A673 (cell line): ENCODE results near the gene CRYBA2. TPM values are rescaled to one million over a fixed set of nuclear protein-coding genes. Genes with fewer than 3 reads are reported as not detected.

Experiments
- BruUV-seq: library from RNA; stranded (reverse); fragments of 400-500 nt; replicated peaks from 2 replicates; lab custom pipeline; 2021; lab: Mats Ljungman, UMichigan
- CTCF ChIA-PET: fragments of 300-600 bp; sonication (Branson Sonifier 250); formaldehyde crosslinking; loops from one replicate; lab custom pipeline; 2022; ENCODE audit warnings: antibody characterized with exemption; lab: Charles Lee
- POLR2A ChIA-PET: fragments of 300-600 bp; sonication (Branson Sonifier 250); formaldehyde crosslinking; loops from one replicate; lab custom pipeline; 2022; ENCODE audit warnings: antibody characterized with exemption; ENCODE audit not compliant: low non-redundant PET; lab: Charles Lee
- DNase-seq: peaks from one replicate; pipeline ENCODE4 v3.0.0-alpha.2; 2015; ENCODE audit warnings: low spot score
- H3K27ac ChIP-seq: fragments of 200-600 bp; sonication (generic); 2 replicates; pipeline ENCODE4 v1.5.1; 2016; ENCODE audit warnings: mixed run types, low read depth, mild to moderate bottlenecking, mixed read lengths, antibody characterized with exemption, low read length; ENCODE audit not compliant: poor library complexity, severe bottlenecking
- H3K27me3 ChIP-seq: fragments of 200-600 bp; sonication (generic); replicated peaks from 2 replicates; pipeline ENCODE4 v1.6.1; 2017; ENCODE audit warnings: mixed run types, low read depth, mild to moderate bottlenecking, mixed read lengths, antibody characterized with exemption, low read length; ENCODE audit not compliant: insufficient read depth, poor library complexity
- H3K36me3 ChIP-seq: fragments of 200-600 bp; sonication (generic); 2 replicates; pipeline ENCODE4 v1.6.1; 2016; ENCODE audit warnings: mixed run types, mild to moderate bottlenecking, mixed read lengths, antibody characterized with exemption, low read length; ENCODE audit not compliant: insufficient read depth, poor library complexity, severe bottlenecking
- H3K4me1 ChIP-seq: fragments of 200-600 bp; sonication (generic); 2 replicates; pipeline ENCODE4 v1.6.1; 2017; ENCODE audit warnings: mixed run types, mild to moderate bottlenecking, mixed read lengths, antibody characterized with exemption, low read length; ENCODE audit not compliant: insufficient read depth, poor library complexity, severe bottlenecking
- H3K4me3 ChIP-seq: fragments of 200-600 bp; sonication (generic); 2 replicates; pipeline ENCODE4 v1.5.1; 2016; ENCODE audit warnings: low read depth, mixed run types, mild to moderate bottlenecking, mixed read lengths, low read length; ENCODE audit not compliant: poor library complexity, severe bottlenecking
- H3K9me3 ChIP-seq: fragments of 200-600 bp; sonication (generic); 2 replicates; pipeline ENCODE4 v1.6.1; 2016; ENCODE audit warnings: mixed run types, low read depth, mild to moderate bottlenecking, mixed read lengths, antibody characterized with exemption, low read length; ENCODE audit not compliant: poor library complexity, severe bottlenecking
- EZH2 ChIP-seq: fragments of 200-600 bp; sonication (generic); IDR thresholded peaks from 2 replicates; pipeline ENCODE4 v1.6.1; 2017; ENCODE audit warnings: borderline replicate concordance, low read depth, mild to moderate bottlenecking, mixed read lengths, antibody characterized with exemption, low read length; ENCODE audit not compliant: poor library complexity, severe bottlenecking
- intact Hi-C: fragments of 100-400 bp; cut with micrococcal nuclease; formaldehyde crosslinking; loops from one replicate; pipeline ENCODE4 v1.10.0; 2022; ENCODE audit not compliant: unreplicated experiment
- total RNA-seq: library from RNA; stranded (reverse); gene quantifications from 2 replicates; pipeline ENCODE4 v1.2.3, GENCODE V29; 2021
- TF ChIP-seq, protein P1 (sequence below): fragments of 300-800, 200-600 bp; sonication (generic); conservative IDR thresholded peaks from 2 replicates; pipeline ENCODE4 v1.5.1; 2017; ENCODE audit warnings: low read depth, mild to moderate bottlenecking, antibody characterized with exemption, low read length, moderate library complexity, mixed read lengths

The CRYBA2 gene
- total RNA-seq, 1 experiment from 2014 or later: 1.3 TPM

DNA sequence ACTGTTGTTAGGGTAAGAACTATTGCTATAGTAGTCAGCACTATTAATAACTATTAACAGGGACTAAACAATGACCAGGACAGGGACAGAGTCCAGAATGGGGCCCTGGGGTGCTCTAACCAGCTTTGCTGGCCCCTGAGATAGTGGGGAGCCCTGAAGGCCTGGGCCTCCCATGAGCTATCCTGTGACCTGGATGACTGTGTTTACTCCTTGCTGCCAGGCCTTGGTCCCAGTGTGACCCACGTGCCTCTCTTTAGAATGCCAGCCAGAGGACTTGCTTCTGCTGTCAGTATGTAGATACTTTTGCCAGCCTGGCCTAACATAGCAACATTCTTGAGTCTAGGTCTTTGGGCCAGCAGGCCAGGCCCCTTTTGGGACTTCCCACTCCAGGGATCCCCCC is 22.3 kb downstream of the CRYBA2 start:
- Histone ChIP-seq H3K4me1 (no peaks in the 10 kb centered on the region), H3K27ac (no peak overlapping the region), H3K27me3 (peaks cover 3% of the 10 kb centered on the region), H3K4me3 (no peak overlapping the region), H3K9me3 (no peaks in the 10 kb centered on the region), H3K36me3 (no peaks in the 10 kb centered on the region)
- ChIA-PET CTCF (no interaction called here), POLR2A (no interaction called here)
- no TSS peak for BruUV-seq
- no peak for DNase-seq
- TF ChIP-seq, protein P1, sequence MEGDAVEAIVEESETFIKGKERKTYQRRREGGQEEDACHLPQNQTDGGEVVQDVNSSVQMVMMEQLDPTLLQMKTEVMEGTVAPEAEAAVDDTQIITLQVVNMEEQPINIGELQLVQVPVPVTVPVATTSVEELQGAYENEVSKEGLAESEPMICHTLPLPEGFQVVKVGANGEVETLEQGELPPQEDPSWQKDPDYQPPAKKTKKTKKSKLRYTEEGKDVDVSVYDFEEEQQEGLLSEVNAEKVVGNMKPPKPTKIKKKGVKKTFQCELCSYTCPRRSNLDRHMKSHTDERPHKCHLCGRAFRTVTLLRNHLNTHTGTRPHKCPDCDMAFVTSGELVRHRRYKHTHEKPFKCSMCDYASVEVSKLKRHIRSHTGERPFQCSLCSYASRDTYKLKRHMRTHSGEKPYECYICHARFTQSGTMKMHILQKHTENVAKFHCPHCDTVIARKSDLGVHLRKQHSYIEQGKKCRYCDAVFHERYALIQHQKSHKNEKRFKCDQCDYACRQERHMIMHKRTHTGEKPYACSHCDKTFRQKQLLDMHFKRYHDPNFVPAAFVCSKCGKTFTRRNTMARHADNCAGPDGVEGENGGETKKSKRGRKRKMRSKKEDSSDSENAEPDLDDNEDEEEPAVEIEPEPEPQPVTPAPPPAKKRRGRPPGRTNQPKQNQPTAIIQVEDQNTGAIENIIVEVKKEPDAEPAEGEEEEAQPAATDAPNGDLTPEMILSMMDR: no peak
- no peak for TF ChIP-seq EZH2
- intact Hi-C loops: no loop called here

DNA sequence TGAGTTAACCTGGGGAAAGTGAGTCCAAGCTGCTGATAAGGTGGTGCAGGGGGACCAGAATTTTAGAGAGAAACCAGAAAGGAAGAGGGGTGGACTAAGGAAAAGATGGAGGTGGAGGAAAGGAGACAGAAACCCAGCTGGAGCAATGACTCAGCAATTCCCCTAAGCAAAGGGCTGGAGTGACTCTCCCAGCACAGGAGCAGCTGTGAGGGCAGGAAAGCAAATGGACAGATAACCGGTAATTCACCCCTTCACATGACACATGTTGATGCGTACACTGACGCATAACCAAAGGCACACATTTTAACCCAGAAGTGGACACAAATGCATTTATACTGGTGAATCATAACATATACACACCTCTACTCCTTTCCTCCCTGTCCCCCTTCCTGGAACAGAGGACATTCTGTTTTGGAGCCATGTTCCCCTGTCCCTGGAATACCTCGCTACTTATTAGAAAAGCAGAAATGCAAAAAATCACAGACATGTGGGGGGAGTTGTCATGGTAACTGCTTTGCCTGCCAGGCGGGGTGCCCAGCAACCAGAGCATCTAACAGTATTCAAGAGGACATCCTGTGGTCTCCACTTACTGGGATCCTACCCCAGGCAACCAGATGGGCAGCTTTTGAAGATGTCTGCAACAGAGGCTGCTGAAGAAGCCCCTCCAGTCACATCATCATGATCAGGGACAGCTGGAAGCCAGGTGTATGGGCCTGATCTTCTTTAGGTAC is 29.0 kb downstream of the CRYBA2 start:
- H3K36me3 ChIP-seq: no peaks in the 10 kb centered on the region
- no peak overlapping the region for H3K27ac ChIP-seq
- TF ChIP-seq, protein P1: no peak
- no peak for TF ChIP-seq EZH2
- H3K27me3 ChIP-seq: peaks cover 29% of the 10 kb centered on the region
- BruUV-seq: no TSS peak
- intact Hi-C loops: no loop called here
- H3K9me3 ChIP-seq: no peaks in the 10 kb centered on the region
- H3K4me1 ChIP-seq: peaks cover 24% of the 10 kb centered on the region
- H3K4me3 ChIP-seq: no peak overlapping the region
- DNase-seq: no peak
- ChIA-PET CTCF (interaction anchor here (0.9 kb wide), 1 partner anchor 16 kb away, joined by 7 read pairs; no protein-coding TSS in a partner anchor), POLR2A (interaction anchor here (0.6 kb wide), 1 partner anchor 66 kb away, joined by 4 read pairs; no protein-coding TSS in a partner anchor)

DNA sequence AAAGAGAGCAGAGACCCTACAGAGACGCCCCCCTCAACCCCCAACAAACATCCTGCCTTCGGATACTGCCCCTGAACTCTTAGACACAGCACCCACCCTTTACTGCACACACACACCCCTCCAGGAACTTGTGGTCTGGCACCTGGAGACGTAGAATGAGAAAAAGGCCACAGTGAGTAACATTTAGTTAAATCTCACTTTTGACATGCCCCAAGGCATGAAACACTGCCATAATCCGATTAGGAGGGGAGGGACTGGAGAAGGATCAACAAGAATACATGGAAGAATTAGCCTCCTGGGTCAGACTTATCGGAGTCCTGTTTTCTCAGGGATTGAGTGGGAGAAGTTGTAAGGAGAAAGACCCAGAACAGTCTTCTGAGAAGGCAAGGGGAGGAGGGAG is 29.6 kb downstream of the CRYBA2 start:
- DNase-seq: no peak
- Histone ChIP-seq H3K4me3 (peak overlapping the region; percentile 28), H3K9me3 (no peaks in the 10 kb centered on the region), H3K36me3 (no peaks in the 10 kb centered on the region), H3K4me1 (peaks cover 24% of the 10 kb centered on the region), H3K27ac (no peak overlapping the region), H3K27me3 (peaks cover 29% of the 10 kb centered on the region)
- CTCF ChIA-PET: interaction anchor here (0.8 kb wide), 1 partner anchor 66 kb away, joined by 4 read pairs; no protein-coding TSS in a partner anchor
- no peak for TF ChIP-seq EZH2
- TF ChIP-seq, protein P1: no peak
- intact Hi-C loops: no loop called here
- no TSS peak for BruUV-seq
- POLR2A ChIA-PET: no interaction called here
